Mesendoderm (in vitro differentiated cells): Measurements from ENCODE around the gene INHBB.
A peak's percentile ranks its signal among the peaks of the same experiment; 100 is the strongest.

Source experiments
- DNase-seq: peaks from one replicate; pipeline ENCODE4 v3.0.0; 2013
- H2AK5ac ChIP-seq: 2 replicates; pipeline ENCODE4 v1.6.1; 2013; ENCODE audit warnings: low read length, inconsistent platforms
- H2BK120ac ChIP-seq: 2 replicates; pipeline ENCODE4 v1.6.1; 2013; ENCODE audit warnings: low read depth, mild to moderate bottlenecking, low read length, moderate library complexity, mixed read lengths
- H2BK15ac ChIP-seq: replicated peaks from 2 replicates; pipeline ENCODE4 v1.6.1; 2013; ENCODE audit warnings: low read depth, mild to moderate bottlenecking, moderate library complexity
- H2BK5ac ChIP-seq: 2 replicates; pipeline ENCODE4 v1.6.1; 2013; ENCODE audit warnings: low read length, inconsistent platforms
- H3K18ac ChIP-seq: 2 replicates; pipeline ENCODE4 v1.6.1; 2013; ENCODE audit warnings: mild to moderate bottlenecking, low read length, mixed read lengths
- H3K23ac ChIP-seq: one replicate; pipeline ENCODE4 v1.6.1; 2013; ENCODE audit warnings: low read length
- H3K27ac ChIP-seq: 2 replicates; pipeline ENCODE4 v1.5.1; 2013; ENCODE audit warnings: low read depth, mild to moderate bottlenecking, inconsistent platforms, low read length, moderate library complexity
- H3K27me3 ChIP-seq: 2 replicates; pipeline ENCODE4 v1.6.1; 2013; ENCODE audit warnings: low read length, control low read depth, mild to moderate bottlenecking, inconsistent platforms; ENCODE audit not compliant: insufficient read depth, poor library complexity
- H3K36me3 ChIP-seq: 2 replicates; pipeline ENCODE4 v1.6.1; 2013; ENCODE audit warnings: low read length, inconsistent platforms; ENCODE audit not compliant: control insufficient read depth, insufficient read depth
- H3K4ac ChIP-seq: one replicate; pipeline ENCODE4 v1.6.1; 2013; ENCODE audit warnings: low read depth, mild to moderate bottlenecking, low read length, moderate library complexity
- H3K4me1 ChIP-seq: 2 replicates; pipeline ENCODE4 v1.6.1; 2013; ENCODE audit warnings: low read depth, low read length, inconsistent platforms; ENCODE audit not compliant: control insufficient read depth
- H3K4me2 ChIP-seq: 2 replicates; pipeline ENCODE4 v1.6.1; 2013; ENCODE audit warnings: low read length
- H3K4me3 ChIP-seq: 2 replicates; pipeline ENCODE4 v1.5.1; 2013; ENCODE audit warnings: mild to moderate bottlenecking, low read length
- H3K56ac ChIP-seq: one replicate; pipeline ENCODE4 v1.6.1; 2013; ENCODE audit warnings: low read length
- H3K79me1 ChIP-seq: 2 replicates; pipeline ENCODE4 v1.6.1; 2013; ENCODE audit warnings: low read length, inconsistent platforms
- H3K79me2 ChIP-seq: 2 replicates; pipeline ENCODE4 v1.6.1; 2013; ENCODE audit warnings: mild to moderate bottlenecking, low read length; ENCODE audit not compliant: control insufficient read depth, insufficient read depth
- H3K9ac ChIP-seq: 2 replicates; pipeline ENCODE4 v1.6.1; 2013; ENCODE audit warnings: low read length, inconsistent platforms
- H4K5ac ChIP-seq: one replicate; pipeline ENCODE4 v1.6.1; 2013; ENCODE audit warnings: low read length
- H4K8ac ChIP-seq: one replicate; pipeline ENCODE4 v1.6.1; 2013; ENCODE audit warnings: low read depth, mild to moderate bottlenecking, control low read depth, low read length, moderate library complexity
- WGBS: extraction: QIAGEN DNeasy Blood & Tissue Kit; methylation state at CpG from one replicate; pipeline ENCODE4 v1.1.7; 2013; ENCODE audit warnings: low lambda C conversion rate, missing lambda C conversion rate; ENCODE audit not compliant: insufficient coverage; ENCODE audit errors: extremely low coverage; 5-methylcytosine and 5-hydroxymethylcytosine counted together

INHBB gene

DNA sequence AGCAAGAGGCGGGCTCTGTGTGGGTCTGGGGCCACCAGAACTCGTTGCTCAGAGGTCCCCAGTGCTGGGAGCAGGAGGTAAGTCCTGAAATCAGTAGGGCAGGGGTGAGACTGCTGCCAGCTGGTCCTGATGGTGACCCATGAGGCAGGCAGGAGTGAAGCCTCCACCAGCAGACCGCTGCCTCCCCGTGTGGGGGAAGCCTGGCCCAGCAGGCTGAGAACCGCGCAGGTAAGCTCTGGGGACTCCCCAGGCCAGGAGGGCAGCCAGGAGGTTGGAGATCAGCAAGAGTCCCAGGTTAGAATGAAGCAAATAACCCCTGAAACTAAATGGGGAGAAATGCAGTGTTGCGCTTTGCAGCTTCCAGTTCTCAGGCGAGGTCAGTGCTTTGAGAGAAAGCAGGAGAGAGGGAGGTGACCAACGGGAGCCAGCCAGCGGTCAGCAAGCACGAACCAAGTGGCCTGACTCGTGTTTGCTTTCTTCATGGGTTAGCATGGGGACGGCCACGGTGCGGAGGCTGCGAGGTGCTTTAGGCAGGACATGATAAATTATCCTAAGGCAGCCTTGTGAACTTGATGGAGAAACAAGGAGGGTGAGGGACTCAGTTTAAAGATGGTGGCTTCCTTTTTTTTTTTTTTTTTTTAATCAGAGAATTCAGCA lies 26.2 kb downstream of the INHBB start:
- H2BK120ac ChIP-seq: no peak overlapping the region
- H4K5ac ChIP-seq: no peak overlapping the region
- no peak for DNase-seq
- no peak overlapping the region for H3K4ac ChIP-seq
- no CpG with 5 or more reads among the region's 16 CpGs for WGBS
- no peaks in the 10 kb centered on the region for H3K4me1 ChIP-seq
- no peak overlapping the region for H3K27ac ChIP-seq
- H3K79me1 ChIP-seq: no peaks in the 10 kb centered on the region
- H3K36me3 ChIP-seq: no peaks in the 10 kb centered on the region
- H2BK5ac ChIP-seq: no peak overlapping the region
- no peak overlapping the region for H3K9ac ChIP-seq
- H3K4me3 ChIP-seq: no peak overlapping the region
- no peak overlapping the region for H3K23ac ChIP-seq
- no peak overlapping the region for H3K4me2 ChIP-seq
- no peak overlapping the region for H3K18ac ChIP-seq
- H3K56ac ChIP-seq: no peak overlapping the region
- no peak overlapping the region for H4K8ac ChIP-seq
- no peaks in the 10 kb centered on the region for H3K27me3 ChIP-seq
- H2AK5ac ChIP-seq: no peak overlapping the region
- no peak overlapping the region for H2BK15ac ChIP-seq
- no peaks in the 10 kb centered on the region for H3K79me2 ChIP-seq

DNA sequence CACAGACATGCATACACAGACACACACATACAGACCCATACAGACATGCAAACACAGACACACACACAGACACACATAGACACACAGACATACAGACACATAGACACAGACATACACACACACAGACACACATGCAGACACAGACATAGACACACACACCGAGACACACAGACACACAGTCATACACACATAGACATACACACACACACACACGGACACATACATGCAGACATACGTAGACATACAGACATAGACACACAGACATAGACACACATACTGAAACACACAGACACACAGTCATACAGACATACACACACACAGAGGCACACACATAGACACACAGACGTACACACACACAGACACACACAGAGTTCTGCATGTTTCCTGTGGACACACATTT lies 26.9 kb downstream of the INHBB start:
- H3K18ac ChIP-seq: no peak overlapping the region
- no peak overlapping the region for H3K4me2 ChIP-seq
- no peak for DNase-seq
- H3K56ac ChIP-seq: no peak overlapping the region
- H4K8ac ChIP-seq: no peak overlapping the region
- H3K23ac ChIP-seq: peak overlapping the region; percentile 20
- H2AK5ac ChIP-seq: no peak overlapping the region
- no peak overlapping the region for H3K9ac ChIP-seq
- no peaks in the 10 kb centered on the region for H3K79me2 ChIP-seq
- no peak overlapping the region for H3K27ac ChIP-seq
- H2BK5ac ChIP-seq: no peak overlapping the region
- no peak overlapping the region for H3K4ac ChIP-seq
- no CpG with 5 or more reads among the region's 4 CpGs for WGBS
- no peak overlapping the region for H3K4me3 ChIP-seq
- no peak overlapping the region for H2BK15ac ChIP-seq
- no peaks in the 10 kb centered on the region for H3K27me3 ChIP-seq
- H4K5ac ChIP-seq: no peak overlapping the region
- no peaks in the 10 kb centered on the region for H3K79me1 ChIP-seq
- no peaks in the 10 kb centered on the region for H3K4me1 ChIP-seq
- no peaks in the 10 kb centered on the region for H3K36me3 ChIP-seq
- H2BK120ac ChIP-seq: no peak overlapping the region

DNA sequence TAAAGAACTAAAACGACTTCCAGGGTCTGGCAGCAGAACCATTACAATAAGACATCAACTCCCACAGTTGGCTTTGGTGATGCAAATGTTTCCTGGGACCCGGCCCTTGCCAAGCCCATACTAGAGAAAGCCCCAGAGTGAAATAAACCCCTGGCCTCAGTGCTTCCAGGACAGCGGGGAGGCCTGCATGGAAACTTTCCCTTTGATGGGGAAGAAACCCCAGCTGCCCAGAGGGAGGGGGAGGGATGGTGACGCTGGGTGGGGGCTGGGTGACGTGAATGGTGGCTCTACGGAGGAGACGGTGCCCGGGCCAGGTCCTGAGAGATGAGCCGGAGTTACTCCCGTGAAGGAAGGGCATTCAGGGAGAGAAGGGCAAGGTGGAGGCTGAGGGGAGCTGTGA lies 27.5 kb downstream of the INHBB start:
- Histone ChIP-seq H3K4me2 (no peak overlapping the region), H3K79me2 (no peaks in the 10 kb centered on the region), H3K4me3 (no peak overlapping the region), H3K9ac (no peak overlapping the region), H2BK120ac (no peak overlapping the region), H2BK5ac (no peak overlapping the region), H3K4ac (no peak overlapping the region), H3K27me3 (no peaks in the 10 kb centered on the region), H3K4me1 (no peaks in the 10 kb centered on the region), H4K5ac (no peak overlapping the region), H2AK5ac (no peak overlapping the region), H3K27ac (no peak overlapping the region), H4K8ac (no peak overlapping the region), H3K79me1 (no peaks in the 10 kb centered on the region), H3K36me3 (no peaks in the 10 kb centered on the region), H3K56ac (no peak overlapping the region), H3K18ac (no peak overlapping the region), H2BK15ac (no peak overlapping the region), H3K23ac (no peak overlapping the region)
- no peak for DNase-seq
- no CpG with 5 or more reads among the region's 10 CpGs for WGBS

DNA sequence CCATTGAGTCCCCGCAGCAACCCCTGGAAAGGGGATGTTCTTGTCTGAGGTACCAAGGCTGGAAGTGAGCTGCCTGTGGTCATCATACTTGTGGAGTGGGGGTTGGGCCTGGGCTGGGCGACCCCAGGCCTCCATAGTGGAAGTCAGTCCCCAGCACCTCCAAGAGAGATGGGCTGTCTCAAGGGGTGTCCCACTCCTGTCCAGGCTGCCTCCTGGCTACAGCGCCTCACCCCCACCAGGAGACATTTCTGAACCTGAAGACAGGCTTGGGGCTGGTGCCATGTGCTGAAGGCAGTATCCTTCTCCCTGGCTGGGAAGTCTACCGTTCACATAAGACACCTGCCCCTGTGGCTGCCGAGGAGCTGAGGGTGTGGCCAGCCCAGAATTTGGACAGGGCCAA lies 28.9 kb downstream of the INHBB start:
- no peak overlapping the region for H3K56ac ChIP-seq
- H3K27me3 ChIP-seq: no peaks in the 10 kb centered on the region
- no peak overlapping the region for H2BK5ac ChIP-seq
- H3K79me1 ChIP-seq: no peaks in the 10 kb centered on the region
- no peak overlapping the region for H3K4ac ChIP-seq
- no peaks in the 10 kb centered on the region for H3K79me2 ChIP-seq
- no peak overlapping the region for H3K4me2 ChIP-seq
- H2BK15ac ChIP-seq: no peak overlapping the region
- no peak overlapping the region for H2AK5ac ChIP-seq
- H4K5ac ChIP-seq: no peak overlapping the region
- H2BK120ac ChIP-seq: no peak overlapping the region
- no peak overlapping the region for H3K23ac ChIP-seq
- WGBS: no CpG with 5 or more reads among the region's 5 CpGs
- no peak overlapping the region for H3K27ac ChIP-seq
- no peaks in the 10 kb centered on the region for H3K4me1 ChIP-seq
- no peak overlapping the region for H4K8ac ChIP-seq
- no peaks in the 10 kb centered on the region for H3K36me3 ChIP-seq
- H3K18ac ChIP-seq: no peak overlapping the region
- H3K4me3 ChIP-seq: no peak overlapping the region
- H3K9ac ChIP-seq: no peak overlapping the region
- DNase-seq: no peak

DNA sequence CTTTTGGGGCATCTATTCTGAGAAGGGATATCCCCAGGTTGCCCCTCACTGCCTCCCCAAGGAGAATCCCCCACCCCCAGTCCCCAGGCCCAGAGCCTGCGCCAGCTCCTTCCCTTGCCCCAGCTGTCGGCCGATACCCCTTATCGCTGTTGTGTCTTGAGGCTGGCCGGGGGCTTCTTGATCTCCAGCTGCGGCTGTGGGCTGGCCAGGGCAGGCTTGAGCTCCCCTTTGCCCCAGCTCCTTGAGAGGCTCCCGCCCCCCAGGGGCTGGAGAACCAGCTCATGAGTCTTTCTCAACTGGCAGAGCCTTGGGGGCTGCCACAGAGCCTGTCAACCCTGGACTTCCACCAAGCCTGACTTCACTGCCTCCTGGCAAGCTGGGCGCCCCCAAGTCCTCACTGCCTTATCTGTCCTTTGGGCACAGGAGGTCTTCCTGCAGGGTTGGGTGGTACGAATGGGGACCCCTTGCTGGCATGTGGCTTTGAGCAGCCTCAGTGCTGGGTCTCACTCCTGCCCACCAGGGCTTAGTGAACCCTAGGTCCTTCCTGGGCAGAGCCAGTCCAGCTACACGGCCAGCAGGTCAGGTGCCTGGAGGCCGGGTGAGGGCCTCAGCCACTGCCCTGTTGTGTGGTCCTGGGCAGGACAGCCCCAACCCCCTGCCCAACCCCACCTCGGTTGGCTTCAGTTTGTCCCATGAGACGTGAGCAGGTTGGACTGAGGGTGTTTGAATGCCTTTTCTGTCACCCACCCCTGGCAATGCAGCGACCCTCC lies 29.5 kb downstream of the INHBB start:
- Histone ChIP-seq H4K5ac (no peak overlapping the region), H2BK5ac (no peak overlapping the region), H3K27ac (no peak overlapping the region), H2BK15ac (no peak overlapping the region), H3K56ac (peak overlapping the region; percentile 34), H3K23ac (no peak overlapping the region), H3K4me2 (no peak overlapping the region), H3K4ac (no peak overlapping the region), H3K4me1 (no peaks in the 10 kb centered on the region), H2AK5ac (no peak overlapping the region), H4K8ac (no peak overlapping the region), H3K4me3 (no peak overlapping the region), H3K36me3 (no peaks in the 10 kb centered on the region), H3K9ac (no peak overlapping the region), H3K27me3 (no peaks in the 10 kb centered on the region), H3K79me2 (no peaks in the 10 kb centered on the region), H3K79me1 (no peaks in the 10 kb centered on the region), H3K18ac (no peak overlapping the region), H2BK120ac (no peak overlapping the region)
- WGBS: no CpG with 5 or more reads among the region's 14 CpGs
- DNase-seq: no peak
